AG10803 (cell line): Measurements from ENCODE around the gene FUT7.
"Not testable (repeated sequence)": the region's sequence is repeated elsewhere in the genome, so short reads cannot be mapped to it uniquely, and the experiment has no call there.

ENCODE experiments used
- DNase-seq: peaks from one replicate; pipeline ENCODE4 v3.0.0; 2010; ENCODE audit warnings: low read depth
- H3K4me3 ChIP-seq: 2 replicates; pipeline ENCODE4 v1.5.1; 2011; ENCODE audit warnings: mild to moderate bottlenecking, low read length, control low read depth
- CTCF ChIP-seq: conservative IDR thresholded peaks from 2 replicates; pipeline ENCODE4 v1.5.1; 2011; ENCODE audit warnings: mild to moderate bottlenecking, low read length, control low read depth, inconsistent platforms

FUT7 gene

GRCh38 chr9:137007816-137008270 is 24.0 kb downstream of the FUT7 start:
- TF ChIP-seq CTCF: no peak
- DNase-seq: no peak
- no peak overlapping the region for H3K4me3 ChIP-seq

GRCh38 chr9:137007108-137007815 is 24.6 kb downstream of the FUT7 start:
- no peak overlapping the region for H3K4me3 ChIP-seq
- no peak for TF ChIP-seq CTCF

GRCh38 chr9:137006116-137007003 is 25.5 kb downstream of the FUT7 start:
- no peak for TF ChIP-seq CTCF
- DNase-seq: no peak
- no peak overlapping the region for H3K4me3 ChIP-seq

More at GRCh38 chr9:137007108-137007815, 24.6 kb downstream of the FUT7 start:
- DNase-seq: no peak

GRCh38 chr9:137004285-137004684 is 27.6 kb downstream of the FUT7 start:
- not testable (repeated sequence) for H3K4me3 ChIP-seq, DNase-seq
- peak; percentile 35 for TF ChIP-seq CTCF

- no peak for TF ChIP-seq CTCF
- H3K4me3 ChIP-seq: no peak overlapping the region
- DNase-seq: no peak
Observed at GRCh38 chr9:137002646-137003041, 29.2 kb downstream of the FUT7 start.

- no peak for TF ChIP-seq CTCF
- no peak overlapping the region for H3K4me3 ChIP-seq
- DNase-seq: no peak
Observed at GRCh38 chr9:137001857-137002645, 29.8 kb downstream of the FUT7 start.
